GM03348 (cell line): Measurements from ENCODE around the gene ENTPD2.

Experiments
- DNase-seq: peaks from one replicate; pipeline ENCODE4 v3.0.0; 2012; ENCODE audit warnings: low spot score

ENTPD2 gene

GRCh38 chr9:137079401-137079787 lies 25.5 kb upstream of the ENTPD2 start:
- DNase-seq, result no peak

GRCh38 chr9:137078701-137079400 lies 25.0 kb upstream of the ENTPD2 start:
- no peak for DNase-seq

DNA sequence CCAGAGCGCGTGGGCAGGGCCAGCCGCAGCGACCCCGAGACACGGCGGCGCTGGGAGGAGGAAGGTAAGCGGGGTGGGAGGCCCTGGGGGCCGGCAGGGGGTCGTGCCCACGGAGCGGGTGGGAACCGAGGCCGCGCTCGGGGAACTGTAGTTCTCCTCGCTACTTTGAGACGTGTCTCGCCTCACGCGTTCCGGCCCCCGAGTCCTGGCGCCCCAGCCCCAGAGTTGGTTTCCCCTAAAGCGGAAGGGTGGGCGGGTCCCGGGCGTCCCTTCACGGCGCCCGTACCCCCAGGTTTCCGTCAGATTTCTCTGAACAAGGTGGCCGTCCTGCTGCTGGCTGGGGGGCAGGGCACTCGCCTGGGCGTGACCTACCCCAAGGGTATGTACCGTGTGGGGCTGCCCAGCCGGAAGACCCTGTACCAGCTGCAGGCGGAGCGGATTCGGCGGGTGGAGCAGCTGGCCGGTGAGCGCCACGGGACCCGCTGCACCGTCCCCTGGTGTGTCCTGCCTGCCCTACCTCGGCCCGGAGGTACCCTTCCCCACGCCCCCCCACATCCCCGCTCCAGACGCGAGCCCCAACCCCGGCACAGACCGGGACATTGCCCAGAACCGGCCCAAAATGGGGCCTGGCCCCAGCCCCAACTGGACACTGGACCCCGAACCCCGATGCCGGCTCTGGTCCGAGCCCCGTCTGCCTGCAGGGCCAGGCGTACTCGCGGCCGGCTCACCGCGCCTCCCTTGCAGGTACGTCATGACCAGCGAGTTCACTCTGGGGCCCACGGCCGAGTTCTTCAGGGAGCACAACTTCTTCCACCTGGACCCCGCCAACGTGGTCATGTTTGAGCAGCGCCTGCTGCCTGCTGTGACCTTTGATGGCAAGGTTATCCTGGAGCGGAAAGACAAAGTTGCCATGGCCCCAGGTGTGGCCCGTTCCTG lies 24.2 kb upstream of the ENTPD2 start:
- DNase-seq, result no peak

DNA sequence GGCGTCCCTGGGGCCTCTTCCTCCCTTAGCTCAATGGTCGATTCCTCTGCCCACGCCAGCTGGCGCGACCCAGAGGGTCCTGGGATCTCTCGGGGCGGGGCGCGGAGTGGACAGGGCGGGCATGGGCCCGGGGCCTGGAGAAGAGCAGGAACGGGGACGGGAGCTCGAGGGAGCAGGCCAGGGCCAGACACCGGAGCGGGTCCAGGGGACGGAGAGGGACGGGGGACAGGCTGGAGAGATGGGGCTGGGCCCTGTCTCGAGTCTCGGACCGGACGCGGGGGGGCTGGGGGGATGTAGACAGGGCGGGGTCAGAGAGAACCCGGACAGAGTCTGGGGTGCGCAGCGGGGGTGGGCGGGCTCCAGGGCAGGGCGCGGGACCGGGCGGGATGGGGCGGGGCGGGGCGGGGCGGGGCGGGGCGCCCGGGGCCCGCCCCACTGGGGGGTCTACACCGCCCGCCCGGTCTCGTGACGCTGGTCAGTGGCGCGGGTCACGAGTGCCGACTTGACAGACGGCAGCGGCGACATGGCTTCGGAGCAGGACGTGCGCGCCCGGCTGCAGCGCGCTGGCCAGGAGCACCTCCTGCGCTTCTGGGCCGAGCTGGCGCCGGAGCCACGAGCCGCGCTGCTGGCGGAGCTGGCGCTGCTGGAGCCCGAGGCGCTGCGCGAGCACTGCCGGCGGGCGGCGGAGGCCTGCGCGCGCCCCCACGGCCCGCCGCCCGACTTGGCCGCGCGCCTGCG lies 23.3 kb upstream of the ENTPD2 start, which contains the start of gene UAP1L1:
Gene UAP1L1, plus strand, starts transcription at position 508 of the 738 bp plus-strand sequence. Its CDS starts 16 bp downstream, at position 524.
- DNase-seq, result peak; percentile 93

- no peak for DNase-seq
These were observed 22.8 kb upstream of the ENTPD2 start for GRCh38 chr9:137076636-137077009.

GRCh38 chr9:137075275-137075775 lies 21.5 kb upstream of the ENTPD2 start:
- DNase-seq, result no peak

GRCh38 chr9:137074657-137075274 lies 20.9 kb upstream of the ENTPD2 start:
- no peak for DNase-seq

DNA sequence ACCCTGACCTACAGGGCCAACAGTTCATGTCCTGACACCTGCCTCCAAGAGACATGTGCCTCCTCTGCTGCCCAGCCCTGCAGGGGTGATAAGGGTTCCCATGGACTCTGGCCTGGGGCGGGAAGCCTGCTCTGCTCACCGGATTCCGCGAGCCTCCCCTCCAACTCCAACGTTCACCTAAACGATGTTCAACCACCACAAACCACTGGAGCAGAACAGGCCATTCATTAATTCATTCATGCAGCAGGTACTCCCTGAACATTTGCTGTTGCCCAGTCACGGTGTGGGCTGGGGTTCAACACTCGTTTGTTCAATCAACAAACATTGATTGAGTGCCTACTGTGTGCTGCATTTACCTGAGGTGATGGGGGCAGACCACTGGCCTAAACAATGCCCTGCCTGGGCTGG lies 20.1 kb upstream of the ENTPD2 start:
- DNase-seq, result no peak

DNA sequence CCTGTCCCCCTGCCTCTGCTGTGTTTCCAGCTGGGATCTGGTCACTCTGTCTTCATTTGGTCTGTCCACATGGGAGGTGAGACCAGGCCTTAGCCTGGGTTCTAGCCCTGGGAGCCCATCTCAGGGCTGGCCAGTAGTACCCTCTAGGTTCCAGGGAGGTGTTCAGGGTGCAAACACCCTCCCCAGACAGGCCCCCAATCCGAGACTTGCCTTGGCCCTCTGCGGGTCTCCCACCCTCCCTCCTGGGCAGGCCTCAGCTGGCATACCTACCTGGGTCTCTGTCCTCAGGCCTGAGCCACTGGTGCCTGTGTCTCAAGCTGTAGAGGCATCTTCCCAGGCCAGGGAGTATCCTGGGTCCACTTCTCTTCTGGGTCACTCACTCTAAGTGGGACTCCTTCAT lies 17.4 kb upstream of the ENTPD2 start:
- no peak for DNase-seq

DNA sequence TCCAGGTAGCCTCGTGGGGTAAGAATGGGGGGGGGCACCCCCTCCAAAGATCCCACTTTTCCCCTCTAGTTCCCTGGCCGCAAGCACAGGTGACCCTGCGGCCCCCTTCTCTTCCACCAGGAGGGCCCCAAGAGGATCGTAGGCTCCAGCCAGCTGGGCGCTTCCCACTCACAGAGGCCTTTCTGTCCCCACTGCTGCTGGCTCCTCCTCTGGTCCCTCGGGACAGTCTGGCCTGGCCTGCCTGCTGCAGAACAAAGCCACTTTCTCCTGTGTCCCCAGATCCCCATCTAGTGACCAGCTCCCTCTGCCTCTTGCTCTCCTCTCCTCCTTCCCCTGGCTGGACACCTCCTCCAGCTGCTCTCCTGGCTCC lies 17.0 kb upstream of the ENTPD2 start:
- no peak for DNase-seq

DNA sequence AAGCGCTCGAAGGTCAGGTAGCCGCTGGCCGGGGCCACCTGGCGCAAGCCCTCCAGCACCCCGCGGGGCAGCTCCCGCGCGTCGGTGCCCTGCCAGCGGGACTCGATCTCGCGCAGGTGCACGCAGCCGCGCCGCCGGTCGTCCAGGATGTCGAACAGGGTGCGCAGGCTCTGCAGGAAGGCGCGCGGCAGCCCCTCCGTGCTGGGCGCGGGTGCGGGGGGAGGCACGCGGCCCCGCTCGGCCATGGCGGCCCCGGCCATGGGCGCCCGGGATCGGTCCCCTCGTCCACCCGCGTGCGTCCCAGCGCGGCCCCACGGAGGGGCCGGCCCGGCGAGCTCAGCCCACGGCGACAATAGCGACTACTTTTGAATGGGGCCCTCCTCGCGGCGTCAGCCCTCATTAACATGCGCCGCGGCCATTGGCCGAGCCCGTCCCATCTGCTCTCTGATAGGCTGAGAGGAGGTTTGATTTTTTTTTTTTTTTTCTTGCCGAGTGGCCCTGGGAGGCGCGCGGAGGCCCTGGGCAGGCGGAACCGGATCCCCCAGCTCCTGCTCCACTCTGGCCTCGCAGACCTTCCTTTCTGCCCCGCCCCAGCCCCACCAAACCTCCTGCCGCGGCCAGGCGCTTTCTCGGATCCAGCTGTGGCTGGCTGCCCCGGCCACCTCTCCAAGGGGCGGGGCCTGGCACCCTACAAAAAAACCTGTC lies 16.5 kb upstream of the ENTPD2 start, which contains the start of gene SAPCD2:
Gene SAPCD2, minus strand, starts transcription at position 357 of the 705 bp plus-strand sequence. Its CDS starts 97 bp downstream, at position 260.
- DNase-seq, result peak; percentile 96

DNA sequence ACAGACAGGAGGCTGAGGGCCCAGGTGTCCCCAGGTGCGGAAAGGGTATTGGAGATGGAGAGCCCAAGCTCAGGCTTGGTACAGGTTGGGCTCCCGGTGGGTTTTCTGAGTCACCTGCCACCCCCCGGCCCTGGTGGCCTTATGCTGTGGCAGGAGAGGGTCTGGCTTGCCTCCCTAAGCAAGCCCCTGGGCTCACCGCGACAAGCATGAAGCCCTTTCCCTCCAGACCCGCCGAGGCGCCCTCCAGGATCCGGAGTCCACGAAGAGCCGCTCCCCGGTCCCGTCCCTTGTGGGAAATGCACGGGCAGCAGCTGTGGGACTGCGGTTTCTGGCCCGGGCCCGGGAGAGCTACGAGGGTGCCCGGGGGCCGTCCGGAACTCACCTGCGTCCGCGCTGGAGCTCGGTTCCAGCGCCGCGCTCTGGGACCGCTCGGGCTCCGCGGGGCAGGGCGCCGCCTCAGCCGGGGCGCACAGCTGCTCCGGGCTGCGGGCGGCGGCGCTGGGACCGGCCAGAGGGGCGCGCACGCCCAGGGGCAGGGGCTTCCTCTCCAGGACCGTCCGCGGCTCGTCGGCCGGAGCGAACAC lies 15.7 kb upstream of the ENTPD2 start:
- DNase-seq, result no peak

- DNase-seq, result no peak
These were observed 15.0 kb upstream of the ENTPD2 start for GRCh38 chr9:137068539-137069507.

DNA sequence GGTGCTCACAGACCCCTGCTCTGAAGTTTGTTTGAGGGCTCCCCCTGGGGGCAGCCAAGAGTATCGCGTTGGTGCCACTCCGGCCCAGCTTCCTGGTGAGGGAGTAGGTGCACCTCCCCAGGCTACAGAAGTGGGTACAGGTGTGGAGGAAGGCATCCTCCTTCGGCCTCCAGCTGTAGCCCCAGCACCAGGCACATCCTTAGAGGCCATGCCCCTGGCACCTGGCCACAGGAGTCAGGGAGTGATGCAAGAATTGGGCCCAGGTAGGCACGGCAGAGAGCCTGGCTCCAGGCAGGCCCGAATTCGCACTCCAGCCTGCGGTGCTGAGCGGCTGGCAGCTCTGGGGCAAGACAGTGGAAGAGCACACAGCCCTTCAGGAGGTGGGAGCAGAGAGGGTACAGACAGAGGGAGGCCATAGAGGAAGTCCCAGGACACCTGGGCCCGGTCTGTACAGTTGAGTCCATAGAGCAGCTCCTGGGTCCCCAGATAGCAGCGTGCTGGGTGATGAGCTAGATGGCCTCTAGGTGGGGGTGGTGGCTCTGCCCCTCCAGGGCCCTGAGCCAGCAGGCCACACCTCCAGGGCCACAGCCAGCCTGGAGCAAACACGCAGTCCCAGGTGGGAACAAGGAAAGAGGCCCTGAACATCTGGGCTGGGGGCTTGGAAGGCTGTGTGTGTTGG lies 14.1 kb upstream of the ENTPD2 start:
- peak; percentile 86 for DNase-seq

DNA sequence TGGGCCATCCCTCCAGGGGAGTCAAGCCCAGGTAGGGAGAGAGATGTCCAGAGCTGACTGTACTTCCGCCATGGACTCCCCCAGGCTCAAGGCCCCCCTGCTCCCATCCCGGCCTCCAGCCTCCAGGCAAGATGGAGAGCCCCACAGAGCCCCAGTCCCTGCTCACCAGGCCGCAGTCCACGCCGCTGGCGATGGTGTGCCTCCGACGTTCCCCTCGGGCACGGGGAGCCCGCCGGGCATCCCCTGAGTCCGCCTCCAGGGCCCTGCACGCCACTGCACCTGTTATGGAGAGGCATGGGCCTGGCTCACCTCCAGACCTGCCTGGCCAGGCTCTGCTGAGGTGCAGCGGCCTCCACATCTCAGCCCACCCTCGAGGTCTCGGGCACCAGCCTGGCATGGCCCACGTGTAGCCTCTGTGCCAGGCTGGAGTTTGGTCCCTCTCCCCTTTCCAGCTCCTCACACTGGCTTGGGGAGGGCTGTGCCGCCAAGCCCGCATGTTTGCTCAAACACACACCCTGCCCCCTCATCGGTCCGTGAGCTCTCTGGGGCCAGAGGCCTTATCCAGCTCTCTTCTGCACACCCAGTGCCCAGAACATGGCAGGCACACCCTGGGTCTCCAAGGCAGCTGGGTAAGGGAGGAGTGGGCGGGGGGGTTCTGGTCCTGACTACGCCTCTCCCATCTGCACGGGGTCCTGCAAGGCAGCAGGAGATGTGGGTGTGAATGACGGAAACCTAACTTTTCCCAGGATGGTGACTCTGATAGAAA lies 12.4 kb upstream of the ENTPD2 start:
- no peak for DNase-seq

DNA sequence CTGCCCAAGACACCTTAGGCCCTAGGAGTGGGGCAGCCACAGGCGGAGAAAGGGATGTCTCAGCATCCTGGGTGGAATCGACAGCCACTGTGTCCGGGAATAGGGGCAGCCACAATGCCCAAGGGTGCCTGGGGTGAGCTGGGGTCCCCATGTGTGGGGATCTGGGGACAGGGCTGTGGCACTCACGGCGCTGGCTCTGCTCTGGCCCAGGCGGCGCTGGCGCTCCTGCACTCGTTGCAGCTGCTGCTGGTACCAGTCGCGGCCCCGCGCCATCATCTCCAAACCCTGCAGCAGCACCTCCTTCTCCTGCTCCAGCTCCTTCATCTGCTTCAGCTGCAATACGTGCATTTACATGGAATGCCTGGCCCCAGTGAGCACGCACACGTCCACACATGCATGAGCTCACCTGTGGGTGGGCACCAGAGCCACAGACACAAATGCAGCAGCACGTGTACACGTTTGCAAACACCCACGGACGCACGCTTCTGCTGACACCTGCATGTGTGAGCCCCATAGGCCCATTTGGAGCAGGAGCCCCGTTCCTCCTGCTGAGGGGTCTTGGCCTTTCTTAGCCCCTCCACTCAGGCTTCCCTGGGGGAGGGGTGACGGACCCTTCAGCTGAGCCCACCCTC lies 11.6 kb upstream of the ENTPD2 start:
- no peak for DNase-seq

DNA sequence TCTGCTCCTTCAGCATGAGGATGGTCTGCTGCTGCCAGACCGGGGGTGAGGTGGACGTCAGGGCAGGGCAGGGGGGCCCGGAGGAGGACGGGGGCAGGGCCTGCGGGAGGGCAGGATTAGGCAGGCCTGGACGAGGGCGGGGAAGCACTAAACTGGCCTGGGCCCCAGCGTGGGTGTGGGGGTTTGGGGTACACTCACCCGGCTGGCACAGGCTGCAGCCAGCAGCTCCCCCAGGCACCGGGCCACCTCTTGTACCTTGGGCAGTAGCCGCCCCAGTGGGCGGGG lies 11.0 kb upstream of the ENTPD2 start:
- DNase-seq, result no peak
